Stimulated activated CD8-positive, alpha-beta memory T cell treated with anti-CD3 and anti-CD28 coated beads, Interleukin-2, amount 100 ng/mL, for 48 hours (primary cell): ENCODE results near the gene SEMA3B.
"Not testable (repeated sequence)": the region's sequence is repeated elsewhere in the genome, so short reads cannot be mapped to it uniquely, and the experiment has no call there.

Experiments
- DNase-seq, 2 donors: peaks; one replicate each; pipeline ENCODE4 v3.0.0-alpha.2; 2020; ENCODE audit warnings: low read depth in 2 of 2

The SEMA3B gene

DNA sequence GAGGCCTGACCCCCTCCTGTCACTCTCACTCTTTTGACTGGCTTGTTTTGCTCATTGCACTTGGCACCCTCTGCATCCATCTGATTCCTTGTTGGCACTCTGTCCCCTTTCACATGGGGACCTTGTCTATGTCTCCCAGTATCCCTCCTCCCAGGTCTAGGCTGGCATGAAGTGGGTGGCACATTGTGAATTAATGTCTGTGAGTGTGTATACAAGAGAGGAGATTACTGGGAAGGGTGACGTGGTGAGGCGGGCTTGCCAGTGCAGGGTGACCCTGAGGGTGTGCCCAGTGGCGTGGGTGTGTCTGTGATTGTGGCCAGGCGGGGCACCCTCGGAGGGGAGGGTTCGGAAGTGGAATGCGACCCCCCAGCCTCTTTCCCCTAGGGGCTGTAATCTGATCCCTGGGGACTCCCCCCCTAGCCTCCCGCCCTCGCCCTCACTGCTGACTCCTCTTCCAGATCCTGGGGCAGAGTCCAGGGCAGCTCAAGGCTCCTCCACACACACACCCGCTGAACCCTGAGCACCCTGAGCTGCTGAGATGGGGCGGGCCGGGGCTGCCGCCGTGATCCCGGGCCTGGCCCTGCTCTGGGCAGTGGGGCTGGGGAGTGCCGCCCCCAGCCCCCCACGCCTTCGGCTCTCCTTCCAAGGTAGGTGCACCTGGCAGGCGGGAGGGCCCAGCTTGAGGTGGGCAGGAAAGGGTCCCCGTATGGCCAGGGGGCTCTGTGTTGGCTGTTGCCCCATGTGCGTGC lies at the start of gene SEMA3B:
TSS of gene SEMA3B (plus strand) at position 445 of the 749 bp plus-strand sequence. CDS start at position 539, 94 bp downstream.
- DNase-seq = no peak

GRCh38 chr3:50219285-50219684 lies 49.7 kb upstream of the SEMA3B start:
- DNase-seq = no peak

- DNase-seq = no peak
Observed at GRCh38 chr3:50220109-50220508, 48.8 kb upstream of the SEMA3B start.

- DNase-seq = no peak
Observed at GRCh38 chr3:50221051-50221410, 47.9 kb upstream of the SEMA3B start.

- DNase-seq = no peak
Observed at GRCh38 chr3:50221411-50222168, 47.4 kb upstream of the SEMA3B start.

DNA sequence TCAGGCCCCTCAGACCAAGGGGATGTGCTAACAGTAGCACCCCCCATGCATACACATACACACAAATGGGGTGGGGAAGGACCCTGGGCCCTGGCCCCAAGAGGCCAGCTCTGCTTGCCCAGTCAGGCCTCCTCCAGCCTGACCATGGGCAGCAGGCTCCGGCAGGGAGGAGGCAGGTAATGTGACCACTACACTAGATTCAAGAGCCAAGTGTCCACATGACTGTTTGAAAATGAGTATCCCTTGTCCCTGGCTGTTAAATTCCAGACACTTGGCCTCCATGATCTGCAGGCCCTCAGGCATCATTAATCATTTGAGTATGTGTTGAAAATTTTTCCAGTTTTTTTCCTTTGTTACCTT lies 46.8 kb upstream of the SEMA3B start:
- DNase-seq = no peak

DNA sequence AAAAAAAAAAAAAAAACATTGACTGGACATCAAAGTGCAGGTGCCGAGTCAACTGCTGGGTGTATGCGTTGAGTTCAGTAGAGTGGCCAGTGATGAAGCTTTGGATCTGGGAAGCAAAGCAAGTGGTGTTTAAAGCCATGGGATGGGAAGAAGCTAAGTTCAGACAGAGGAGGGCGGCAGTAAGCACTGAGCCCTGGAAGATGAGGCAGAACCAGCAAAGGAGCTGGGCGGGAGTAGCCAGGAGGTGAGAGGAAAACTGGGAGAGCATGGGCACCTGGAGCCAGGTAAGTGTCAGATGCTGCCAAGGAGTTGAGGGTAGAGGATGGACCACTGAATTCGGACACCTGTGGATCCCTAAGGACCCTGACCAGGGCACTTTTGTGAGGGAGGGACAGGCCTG lies 44.3 kb upstream of the SEMA3B start:
- no peak for DNase-seq

GRCh38 chr3:50226888-50227389 lies 42.0 kb upstream of the SEMA3B start:
- no peak for DNase-seq

DNA sequence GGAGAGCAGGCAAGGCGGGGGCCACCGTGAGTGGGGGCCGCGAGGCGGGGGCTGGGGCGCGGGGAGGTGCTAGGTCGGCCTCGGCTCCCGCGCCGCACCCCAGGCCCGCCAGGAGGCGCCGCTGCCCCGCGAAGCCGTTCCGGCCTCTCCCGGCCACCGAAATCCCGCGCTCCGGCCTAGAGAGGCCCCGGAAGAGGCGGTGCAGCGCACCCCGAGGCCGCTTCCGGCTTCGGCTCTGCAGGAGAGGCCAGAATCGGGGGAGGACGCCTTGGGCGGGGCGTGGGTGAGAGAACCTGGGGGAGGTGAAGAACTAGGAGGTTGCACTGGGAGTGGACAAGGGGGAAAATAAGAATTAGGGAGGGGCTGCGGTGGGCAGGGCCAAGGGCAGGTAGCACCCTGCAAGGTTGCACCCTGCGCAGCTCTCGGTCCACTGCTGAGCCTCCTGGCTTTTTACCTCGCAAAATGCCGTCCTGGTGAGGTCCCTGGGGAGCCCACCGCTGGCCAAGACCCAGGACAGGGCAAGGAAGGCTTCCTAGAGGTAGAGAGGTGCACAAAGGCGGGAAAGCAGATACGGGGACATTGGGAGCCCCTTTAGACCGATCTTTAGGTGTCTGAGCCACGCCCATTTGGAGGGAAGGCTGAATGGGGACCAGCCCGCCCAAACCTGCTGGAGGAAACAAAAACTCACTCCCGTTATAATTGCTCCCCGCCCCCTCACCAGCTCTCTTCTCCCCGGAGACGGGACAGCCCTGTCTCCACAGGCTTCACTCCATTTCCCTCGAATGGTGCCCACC lies 41.4 kb upstream of the SEMA3B start:
- peak; percentile 85 to 86 for DNase-seq

- not testable (repeated sequence) for DNase-seq
Observed at GRCh38 chr3:50228184-50228763, 40.7 kb upstream of the SEMA3B start.

DNA sequence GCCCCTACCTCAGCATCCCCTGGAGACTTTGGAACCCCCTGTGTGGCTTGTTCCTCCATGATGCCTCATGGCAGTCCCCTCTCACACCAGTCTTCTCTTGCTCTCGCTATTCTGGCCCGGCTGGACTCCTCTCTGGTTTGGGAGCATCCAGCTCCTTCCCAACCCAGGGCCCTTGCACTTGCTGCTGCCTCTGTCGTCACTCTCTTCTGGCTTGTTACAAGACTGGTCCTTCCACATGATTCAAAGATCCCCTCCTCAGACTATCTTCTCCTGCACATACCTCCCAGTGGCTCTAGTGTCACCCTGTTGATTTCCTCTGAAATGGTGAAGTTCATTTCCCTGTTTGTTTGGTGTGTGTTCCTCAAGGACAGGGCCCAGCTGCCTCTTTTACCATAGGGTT lies 39.5 kb upstream of the SEMA3B start:
- no peak for DNase-seq

GRCh38 chr3:50230104-50230793 lies 38.7 kb upstream of the SEMA3B start:
- no peak for DNase-seq

DNA sequence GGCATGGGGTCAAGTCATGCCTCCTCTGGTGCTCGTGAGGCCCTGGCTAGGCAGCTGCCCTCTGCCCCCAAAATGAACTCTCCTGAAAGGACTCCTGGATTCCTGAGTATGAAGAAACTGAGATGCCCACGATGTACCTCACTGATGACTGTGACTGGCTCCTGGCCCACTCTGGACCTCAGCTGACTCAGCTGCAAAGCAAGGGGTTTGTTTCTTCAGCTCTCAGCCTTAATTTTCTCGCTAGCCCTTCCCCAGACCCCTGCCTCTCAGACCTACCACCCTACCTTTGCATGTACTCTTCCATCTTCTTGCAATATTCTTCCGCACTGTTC lies 38.2 kb upstream of the SEMA3B start:
- DNase-seq = no peak

DNA sequence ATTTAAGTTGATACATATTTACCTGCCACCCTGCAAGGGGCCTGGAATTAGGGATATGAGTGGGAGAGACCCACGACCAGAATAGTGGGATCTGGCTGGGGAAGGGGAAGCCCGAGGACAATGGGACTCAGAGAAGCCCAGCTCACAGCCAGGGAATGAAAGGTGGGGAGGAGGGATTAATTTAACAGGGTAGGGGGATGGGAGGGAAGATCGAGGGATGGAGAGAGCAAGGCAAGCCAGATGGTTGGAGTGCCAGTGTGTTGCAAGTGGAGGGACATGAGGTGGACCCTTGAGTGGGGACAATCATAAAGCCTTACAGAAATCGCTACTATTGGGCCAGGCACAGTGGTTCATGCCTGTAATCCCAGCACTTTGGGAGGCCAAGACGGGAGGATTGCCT lies 37.4 kb upstream of the SEMA3B start:
- DNase-seq = no peak

DNA sequence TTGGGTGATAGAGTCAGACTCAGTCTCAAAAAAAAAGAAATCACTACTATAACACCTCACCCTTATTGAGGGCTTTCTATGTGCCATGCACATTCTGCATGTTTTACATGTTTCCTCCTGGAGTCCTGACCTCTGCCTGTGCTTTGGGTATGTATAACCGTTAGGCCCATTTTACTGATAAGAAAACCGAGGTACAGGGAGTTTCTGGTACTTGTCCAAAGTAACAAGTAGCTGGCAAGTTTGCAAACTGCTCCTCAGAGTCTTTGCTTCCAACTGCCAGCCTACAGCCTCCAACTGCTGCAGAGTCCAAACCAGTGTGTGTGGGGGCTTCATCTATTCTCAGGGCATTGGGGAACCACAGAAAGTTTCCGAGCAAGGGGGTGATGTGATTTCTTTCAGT lies 36.6 kb upstream of the SEMA3B start:
- DNase-seq = no peak

DNA sequence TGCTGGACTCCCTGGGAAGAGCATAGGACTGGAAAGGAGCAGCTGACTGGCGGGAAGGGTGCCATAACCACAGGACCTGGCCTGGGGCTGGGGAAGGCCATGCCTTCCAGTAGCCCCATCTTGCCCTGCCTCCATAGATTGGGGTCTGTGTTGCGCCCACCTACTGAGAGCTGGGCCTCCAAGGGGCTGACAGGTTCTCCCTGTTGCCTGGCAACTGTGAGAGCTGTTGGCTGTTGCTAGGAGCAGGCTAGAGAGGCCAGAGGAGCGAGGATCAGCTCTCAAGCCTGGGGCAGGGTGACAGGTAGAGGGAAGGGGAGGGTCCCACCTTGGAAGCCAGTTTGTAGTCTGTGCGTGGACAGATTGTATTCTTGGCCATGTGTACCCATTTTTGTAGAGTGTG lies 35.8 kb upstream of the SEMA3B start:
- DNase-seq = no peak

DNA sequence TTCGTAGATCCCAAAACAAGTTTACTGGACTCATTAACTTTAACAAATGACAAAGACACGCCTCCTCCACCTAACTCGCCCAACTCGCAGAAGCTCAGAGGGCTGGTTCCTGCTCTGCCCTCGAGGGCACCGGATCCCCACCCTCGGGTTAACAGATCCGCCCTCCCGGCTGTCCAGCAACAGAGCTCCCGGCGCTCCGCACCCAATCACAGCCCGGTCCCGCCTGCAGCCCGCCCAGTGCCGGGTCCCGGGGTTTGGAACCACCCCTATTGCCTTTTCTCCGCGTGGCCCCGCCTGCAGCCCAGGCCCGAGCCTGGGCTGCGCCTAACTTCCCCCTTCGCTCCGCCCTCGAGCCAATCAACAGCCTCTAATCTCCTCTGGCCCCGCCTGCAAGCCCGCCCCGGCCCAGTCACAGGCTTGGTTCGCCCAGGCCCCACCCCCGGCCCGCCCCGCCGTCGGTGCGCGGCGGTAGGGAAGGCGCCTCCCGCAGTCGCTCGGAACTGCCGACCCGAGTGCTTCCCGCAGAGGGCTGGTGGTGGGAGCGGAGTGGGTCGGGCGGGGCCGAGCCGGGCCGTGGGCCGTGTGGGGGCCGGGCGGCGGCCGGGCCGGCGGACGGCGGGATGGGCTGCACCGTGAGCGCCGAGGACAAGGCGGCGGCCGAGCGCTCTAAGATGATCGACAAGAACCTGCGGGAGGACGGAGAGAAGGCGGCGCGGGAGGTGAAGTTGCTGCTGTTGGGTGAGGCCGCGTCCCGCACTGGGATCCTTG lies 33.0 kb upstream of the SEMA3B start, which contains the start of gene GNAI2:
TSS of gene GNAI2 (plus strand) at position 489 of the 768 bp plus-strand sequence. CDS start at position 621, 132 bp downstream.
- peak; percentile 98 to 99 for DNase-seq

- no peak for DNase-seq
Observed at GRCh38 chr3:50236484-50237132, 32.3 kb upstream of the SEMA3B start.

- no peak for DNase-seq
Observed at GRCh38 chr3:50237133-50237651, 31.8 kb upstream of the SEMA3B start.
